Right lobe of liver (tissue), 4 donors: Measurements from ENCODE around the gene METTL22.

Experiments
- CTCF ChIP-seq, 4 donors: fragments of 200-600 bp in 3 of 4; fragments of 450-650 bp in 1 of 4; IDR thresholded peaks; one replicate each; pipeline versions ENCODE4 v1.5.1 to v1.8.0; 2016 to 2022; ENCODE audit warnings: antibody characterized with exemption in 4 of 4, mild to moderate bottlenecking in 2 of 4
- POLR2A ChIP-seq: fragments of 450-650 bp; IDR thresholded peaks from one replicate; pipeline ENCODE4 v1.6.1; 2017; ENCODE audit warnings: antibody characterized with exemption, mild to moderate bottlenecking
- donor health status: DM: no; HTN: no; CAD: no.
- donor health status: DM: no; HTN: no; CAD: no.
- donor health status: DM: no; HTN: yes; CAD: no.

GRCh38 chr16:8572063-8572918 lies 49.2 kb upstream of the METTL22 start:
- TF ChIP-seq POLR2A (no peak), CTCF (IDR thresholded peaks at IDR 0.05) (no peak)
